K562 treated with DMSO at 1 percent for 12 hours (cell line): ENCODE results near the gene OR52A5. TPM values are rescaled to one million over a fixed set of nuclear protein-coding genes. Genes with fewer than 3 reads are reported as not detected.

Experiments used
- total RNA-seq: library from RNA; unstranded; fragments of 300-600 nt; gene quantifications from 2 replicates; pipeline ENCODE4 v1.2.3, GENCODE V29; 2022; ENCODE audit not compliant: insufficient read depth

Gene OR52A5
- 0.20 TPM in 1 of 2 replicates, not detected in the other for total RNA-seq

DNA sequence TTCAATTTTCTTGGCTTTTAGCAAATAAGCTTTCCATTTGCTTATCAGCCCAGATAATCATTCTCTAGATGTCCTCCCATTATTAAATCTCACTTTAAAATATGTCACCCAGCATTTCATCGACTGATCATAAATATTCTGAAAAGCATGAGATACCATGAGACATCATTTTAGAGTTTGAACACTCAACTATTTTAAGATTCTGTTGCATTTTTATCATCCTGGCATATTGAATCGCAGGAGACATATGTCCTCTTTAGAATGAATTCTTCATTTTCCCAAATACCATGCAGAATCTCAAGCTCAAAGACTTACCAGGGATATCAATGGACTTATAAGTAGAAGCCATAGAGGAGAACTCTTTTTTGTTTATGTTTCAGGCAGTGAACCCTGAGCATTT lies at the start of gene OR52A5:
OR52A5 (minus strand) TSS at position 361 of the 400 bp plus-strand sequence. CDS start 5,714 bp downstream, outside the sequence.

DNA sequence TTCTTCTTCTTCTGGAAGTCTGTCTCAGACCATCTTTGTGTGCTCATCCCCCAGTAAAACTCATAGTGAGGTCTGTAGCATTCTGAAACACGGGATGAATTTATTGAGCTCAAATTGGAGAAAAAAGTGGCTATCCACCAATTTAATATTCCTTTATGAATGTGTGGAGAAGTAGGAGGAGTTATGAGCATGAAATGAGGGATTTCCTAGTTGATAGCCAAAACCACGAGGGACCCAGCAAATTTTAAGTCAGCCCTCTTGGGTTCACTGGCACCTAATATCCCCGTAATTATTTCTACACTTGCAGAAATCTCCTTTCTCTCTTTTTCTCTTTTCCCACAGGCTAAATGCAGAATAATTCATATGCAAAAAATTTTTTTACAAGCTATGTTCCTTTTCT lies 16.5 kb upstream of the OR52A5 start, which contains the start of gene OR52A1:
OR52A1 (minus strand) TSS at position 101 of the 400 bp plus-strand sequence. CDS start 2,388 bp downstream, outside the sequence.

Other genes with a start within 250 kb of the OR52A5 start
- gene OR51A7, start 234.6 kb downstream of the OR52A5 start, total RNA-seq: not detected in 2 replicates
- not detected in 2 replicates for gene OR51G2, start 219.0 kb downstream of the OR52A5 start, total RNA-seq
- gene OR51G1, start 214.0 kb downstream of the OR52A5 start, total RNA-seq: not detected in 2 replicates
- gene OR51A4, start 190.8 kb downstream of the OR52A5 start, total RNA-seq: not detected in 2 replicates
- not detected in 2 replicates for gene OR51A2, start 182.6 kb downstream of the OR52A5 start, total RNA-seq
- not detected in 2 replicates for gene OR51L1, start 143.5 kb downstream of the OR52A5 start, total RNA-seq
- not detected in 2 replicates for gene OR52J3, start 91.8 kb downstream of the OR52A5 start, total RNA-seq
- not detected in 2 replicates for gene OR52E2, start 78.7 kb downstream of the OR52A5 start, total RNA-seq
- not detected in 2 replicates for gene OR52E1, start 68.8 kb downstream of the OR52A5 start, total RNA-seq
- gene OR52A1, start 16.4 kb upstream of the OR52A5 start, total RNA-seq: not detected in 2 replicates
- not detected in 2 replicates for gene OR51V1, start 62.3 kb upstream of the OR52A5 start, total RNA-seq
- gene HBB, start 88.7 kb upstream of the OR52A5 start, total RNA-seq: not detected in 2 replicates
- gene HBD, start 96.1 kb upstream of the OR52A5 start, total RNA-seq: 3.1 and 8.7 TPM in 2 replicates
- gene HBG1, start 111.5 kb upstream of the OR52A5 start, total RNA-seq: 306 and 577 TPM in 2 replicates
- 1,639 and 2,641 TPM in 2 replicates for gene HBG2, start 116.4 kb upstream of the OR52A5 start, total RNA-seq
- 1,099 and 1,561 TPM in 2 replicates for gene HBE1, start 131.6 kb upstream of the OR52A5 start, total RNA-seq
- 17.7 and 70.6 TPM in 2 replicates for gene OR51B4, start 163.6 kb upstream of the OR52A5 start, total RNA-seq
- gene OR51B2, start 185.9 kb upstream of the OR52A5 start, total RNA-seq: 2.2 TPM in 1 of 2 replicates, not detected in the other
- gene OR51B5, start 205.2 kb upstream of the OR52A5 start, total RNA-seq: 36.4 and 64.3 TPM in 2 replicates
- gene OR51B6, start 213.2 kb upstream of the OR52A5 start, total RNA-seq: not detected in 2 replicates
- not detected in 2 replicates for gene OR51M1, start 245.5 kb upstream of the OR52A5 start, total RNA-seq